Esophagus squamous epithelium (tissue), 5 donors: ENCODE measurements around the gene KLHL17. TPM values are rescaled to one million over a fixed set of nuclear protein-coding genes. Genes with fewer than 3 reads are reported as not detected.

Source experiments
- DNase-seq: peaks from one replicate; lab custom pipeline; 2025; lab: John Stamatoyannopoulos, UW
- H3K27ac ChIP-seq, 4 donors: fragments of 200-600 bp; sonication (generic); one replicate each; pipeline ENCODE4 v1.5.1; 2016 to 2019; ENCODE audit warnings: mild to moderate bottlenecking in 1 of 4
- H3K27me3 ChIP-seq, 4 donors: fragments of 200-600 bp; sonication (generic); 1 replicate in 3 of 4; 2 replicates in 1 of 4; pipeline versions ENCODE4 v1.5.1 to v1.6.0; 2017 to 2021; ENCODE audit warnings: antibody characterized with exemption in 1 of 4
- H3K36me3 ChIP-seq, 3 donors: fragments of 200-600 bp; sonication (generic); one replicate each; pipeline ENCODE4 v1.5.1; 2016 to 2019
- H3K4me1 ChIP-seq, 3 donors: fragments of 200-600 bp; sonication (generic); one replicate each; pipeline ENCODE4 v1.5.1; 2017 to 2019
- H3K4me3 ChIP-seq, 4 donors: fragments of 200-600 bp; sonication (generic); 1 replicate in 3 of 4; 2 replicates in 1 of 4; pipeline ENCODE4 v1.5.1; 2016 to 2019; ENCODE audit warnings: mild to moderate bottlenecking in 2 of 4, moderate library complexity in 1 of 4
- H3K9me3 ChIP-seq, 3 donors: fragments of 200-600 bp; sonication (generic); one replicate each; pipeline ENCODE4 v1.5.1; 2016 to 2019
- CTCF ChIP-seq, 6 experiments: fragments of 450-650 bp in 4 of 6; fragments of 200-600 bp in 2 of 6; sonication (generic) in 2 of 6; IDR thresholded peaks; one replicate each; pipeline ENCODE4 v1.5.1; 2016 to 2019; ENCODE audit warnings: antibody characterized with exemption in 6 of 6, mild to moderate bottlenecking in 4 of 6, moderate library complexity in 4 of 6
- POLR2A ChIP-seq, 4 donors: fragments of 450-650 bp; IDR thresholded peaks; one replicate each; pipeline ENCODE4 v1.6.1; 2017; ENCODE audit warnings: antibody characterized with exemption in 4 of 4, mild to moderate bottlenecking in 4 of 4, moderate library complexity in 3 of 4
- whole genome bisulfite sequencing, 2 donors: methylation state at CpG; one replicate each; pipeline ENCODE4 v1.1.5; 2018; 5-methylcytosine and 5-hydroxymethylcytosine counted together
- intact Hi-C: fragments of 100-400 bp; cut with DNase I; formaldehyde crosslinking; loops from one replicate; pipeline ENCODE4 v1.15.0; 2022
- total RNA-seq, 4 donors: library from RNA; depleted of rRNA; stranded (reverse); fragments of >200 nt; gene quantifications; one replicate each; pipeline ENCODE4 v1.1.0, GENCODE V29; 2016
- donor health status: DM: yes; HTN: yes; CAD: no.

The KLHL17 gene
- total RNA-seq, 4 donors from 2014 or later, result 8.7 to 13.8 (median 10.3) TPM

- WGBS, 2 donors, result no CpG with 5 or more reads among the region's 15 CpGs
- TF ChIP-seq CTCF (IDR thresholded peaks at IDR 0.05) (no peak), POLR2A (IDR thresholded peaks at IDR 0.05) (no peak)
- no peak overlapping the region for H3K4me3 ChIP-seq
- H3K4me1 ChIP-seq, result peaks cover 3 to 16% (median 3%) of the 10 kb centered on the region in 3 donors
- intact Hi-C loops, result no loop called here
- no peak for DNase-seq
- no peaks in the 10 kb centered on the region for H3K9me3 ChIP-seq
- H3K36me3 ChIP-seq, result peaks cover 47 to 95% (median 49%) of the 10 kb centered on the region in 3 donors
- peaks cover 0 to 10% (median 2%) of the 10 kb centered on the region in 4 donors for H3K27me3 ChIP-seq
- no peak overlapping the region for H3K27ac ChIP-seq
These were observed 12.4 kb upstream of the KLHL17 start for GRCh38 chr1:947958-948357.

GRCh38 chr1:950268-950667, 10.1 kb upstream of the KLHL17 start:
- no peak overlapping the region for H3K4me3 ChIP-seq
- no peaks in the 10 kb centered on the region for H3K4me1 ChIP-seq
- H3K27me3 ChIP-seq, result no peaks in the 10 kb centered on the region
- H3K9me3 ChIP-seq, result no peaks in the 10 kb centered on the region
- DNase-seq, result no peak
- TF ChIP-seq CTCF (IDR thresholded peaks at IDR 0.05) (no peak), POLR2A (IDR thresholded peaks at IDR 0.05) (no peak)
- intact Hi-C loops, result no loop called here
- whole genome bisulfite sequencing, 2 donors, result 80 to 95% methylated on average over 5 to 8 of the region's 9 CpGs
- H3K36me3 ChIP-seq, result peaks cover 68 to 100% (median 70%) of the 10 kb centered on the region in 3 donors
- H3K27ac ChIP-seq, result no peak overlapping the region

GRCh38 chr1:950881-951280, 9.5 kb upstream of the KLHL17 start:
- Histone ChIP-seq H3K9me3 (no peaks in the 10 kb centered on the region), H3K27ac (no peak overlapping the region), H3K27me3 (no peaks in the 10 kb centered on the region), H3K36me3 (peaks cover 73 to 100% (median 74%) of the 10 kb centered on the region in 3 donors), H3K4me1 (no peaks in the 10 kb centered on the region), H3K4me3 (no peak overlapping the region)
- intact Hi-C loops, result no loop called here
- no peak for DNase-seq
- TF ChIP-seq POLR2A (IDR thresholded peaks at IDR 0.05), result no peak
- no peak for TF ChIP-seq CTCF (IDR thresholded peaks at IDR 0.05)
- WGBS, 2 donors, result 87 to 94% methylated on average over 2 to 9 of the region's 23 CpGs

- TF ChIP-seq POLR2A (IDR thresholded peaks at IDR 0.05) (no peak), CTCF (IDR thresholded peaks at IDR 0.05) (peak in 2 of 6 experiments; percentile 10 to 16)
- intact Hi-C loops, result no loop called here
- DNase-seq, result no peak
- Histone ChIP-seq H3K4me1 (peaks cover 0 to under 1% (median 0%) of the 10 kb centered on the region in 3 donors), H3K9me3 (no peaks in the 10 kb centered on the region), H3K27ac (no peak overlapping the region), H3K36me3 (peaks cover 73 to 100% (median 79%) of the 10 kb centered on the region in 3 donors), H3K4me3 (no peak overlapping the region), H3K27me3 (no peaks in the 10 kb centered on the region)
- 71 to 74% methylated on average over 3 to 5 of the region's 6 CpGs for WGBS, 2 donors
These were observed 9.0 kb upstream of the KLHL17 start for GRCh38 chr1:951364-951763.

GRCh38 chr1:952201-952600, 8.2 kb upstream of the KLHL17 start:
- intact Hi-C loops, result no loop called here
- H3K9me3 ChIP-seq, result no peaks in the 10 kb centered on the region
- no peak overlapping the region for H3K27ac ChIP-seq
- H3K36me3 ChIP-seq, result peaks cover 75 to 100% (median 83%) of the 10 kb centered on the region in 3 donors
- DNase-seq, result no peak
- H3K4me1 ChIP-seq, result peaks cover 0 to 8% (median 6%) of the 10 kb centered on the region in 3 donors
- TF ChIP-seq CTCF (IDR thresholded peaks at IDR 0.05) (no peak), POLR2A (IDR thresholded peaks at IDR 0.05) (no peak)
- H3K27me3 ChIP-seq, result no peaks in the 10 kb centered on the region
- H3K4me3 ChIP-seq, result no peak overlapping the region
- 95 to 100% methylated on average over 1 to 11 of the region's 15 CpGs for WGBS, 2 donors
